GM12865 (cell line): ENCODE results near the gene F11.
"Not testable (repeated sequence)": the region's sequence is repeated elsewhere in the genome, so short reads cannot be mapped to it uniquely, and the experiment has no call there.

Experiments
- DNase-seq: peaks from one replicate; pipeline ENCODE4 v3.0.0; 2010; ENCODE audit warnings: low read depth
- H3K4me3 ChIP-seq: 2 replicates; pipeline ENCODE4 v1.5.1; 2011; ENCODE audit warnings: mild to moderate bottlenecking, low read depth, low read length, control low read depth
- TF ChIP-seq, protein P1 (sequence below): IDR thresholded peaks from 2 replicates; pipeline ENCODE4 v1.5.1; 2011; ENCODE audit warnings: low read length, control low read depth, low read depth, inconsistent platforms; ENCODE audit not compliant: insufficient read depth; ENCODE audit errors: missing control alignments

The F11 gene

DNA sequence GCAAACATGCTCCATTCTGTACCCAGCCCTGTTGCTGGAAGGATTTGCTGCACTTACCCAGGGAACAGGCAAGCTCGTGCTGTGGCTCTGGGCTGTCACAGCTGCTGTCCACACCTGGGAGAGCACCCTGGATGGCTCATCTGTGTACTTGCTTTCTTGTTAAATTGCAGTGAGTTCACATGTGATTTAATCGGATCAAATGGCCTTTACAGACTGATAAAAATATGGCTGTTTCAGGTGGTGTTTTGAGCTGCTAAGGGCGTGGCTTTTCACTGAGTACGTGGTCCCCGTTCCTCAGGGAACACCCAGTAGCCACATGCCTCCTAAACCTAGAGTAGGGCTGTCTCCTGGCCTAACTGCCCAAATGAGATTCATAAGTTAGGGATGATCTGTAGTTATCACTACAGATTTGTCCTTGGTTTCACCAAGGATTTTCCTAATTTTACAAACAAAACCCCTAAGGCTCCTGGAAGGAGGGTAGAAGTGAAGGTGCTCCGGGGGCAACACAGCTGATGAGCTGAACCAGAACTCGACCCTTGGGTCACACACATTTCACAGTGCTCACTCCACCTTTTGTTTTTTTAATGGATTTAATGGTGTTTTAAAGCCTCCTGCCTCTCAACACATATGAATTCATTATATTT lies 25.0 kb upstream of the F11 start:
- H3K4me3 ChIP-seq: no peak overlapping the region
- TF ChIP-seq, protein P1, sequence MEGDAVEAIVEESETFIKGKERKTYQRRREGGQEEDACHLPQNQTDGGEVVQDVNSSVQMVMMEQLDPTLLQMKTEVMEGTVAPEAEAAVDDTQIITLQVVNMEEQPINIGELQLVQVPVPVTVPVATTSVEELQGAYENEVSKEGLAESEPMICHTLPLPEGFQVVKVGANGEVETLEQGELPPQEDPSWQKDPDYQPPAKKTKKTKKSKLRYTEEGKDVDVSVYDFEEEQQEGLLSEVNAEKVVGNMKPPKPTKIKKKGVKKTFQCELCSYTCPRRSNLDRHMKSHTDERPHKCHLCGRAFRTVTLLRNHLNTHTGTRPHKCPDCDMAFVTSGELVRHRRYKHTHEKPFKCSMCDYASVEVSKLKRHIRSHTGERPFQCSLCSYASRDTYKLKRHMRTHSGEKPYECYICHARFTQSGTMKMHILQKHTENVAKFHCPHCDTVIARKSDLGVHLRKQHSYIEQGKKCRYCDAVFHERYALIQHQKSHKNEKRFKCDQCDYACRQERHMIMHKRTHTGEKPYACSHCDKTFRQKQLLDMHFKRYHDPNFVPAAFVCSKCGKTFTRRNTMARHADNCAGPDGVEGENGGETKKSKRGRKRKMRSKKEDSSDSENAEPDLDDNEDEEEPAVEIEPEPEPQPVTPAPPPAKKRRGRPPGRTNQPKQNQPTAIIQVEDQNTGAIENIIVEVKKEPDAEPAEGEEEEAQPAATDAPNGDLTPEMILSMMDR: no peak
- DNase-seq: no peak

- no peak overlapping the region for H3K4me3 ChIP-seq
- no peak for DNase-seq
- TF ChIP-seq, protein P1: no peak
Measured at GRCh38 chr4:186241616-186242015, 24.4 kb upstream of the F11 start.

GRCh38 chr4:186242031-186242430 lies 24.0 kb upstream of the F11 start:
- not testable (repeated sequence) for H3K4me3 ChIP-seq, DNase-seq

- TF ChIP-seq, protein P1: no peak
- H3K4me3 ChIP-seq: no peak overlapping the region
- DNase-seq: no peak
Measured at GRCh38 chr4:186243331-186243730, 22.7 kb upstream of the F11 start.

GRCh38 chr4:186244835-186245234 lies 21.2 kb upstream of the F11 start:
- no peak for DNase-seq
- TF ChIP-seq, protein P1: no peak
- H3K4me3 ChIP-seq: no peak overlapping the region

GRCh38 chr4:186247062-186247752 lies 18.8 kb upstream of the F11 start:
- H3K4me3 ChIP-seq, DNase-seq: not testable (repeated sequence)

DNA sequence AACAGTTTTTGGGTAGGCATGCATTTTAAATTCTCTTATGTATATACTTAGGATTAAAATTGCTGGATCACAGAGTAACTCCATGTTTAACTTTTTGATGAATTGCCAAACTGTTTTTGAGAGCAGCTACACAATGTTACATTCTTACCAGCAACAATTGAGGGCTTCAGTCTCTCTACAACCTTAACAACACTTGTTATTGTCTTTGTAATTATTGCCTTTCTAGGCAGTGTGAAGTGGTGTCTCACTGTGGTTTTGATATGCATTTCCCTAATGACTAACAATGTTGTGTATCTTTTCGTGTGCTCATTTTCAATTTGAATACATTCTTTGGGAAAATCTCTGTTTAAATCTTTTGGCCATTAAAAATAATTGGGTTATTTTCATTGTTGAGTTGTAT lies 17.3 kb upstream of the F11 start:
- no peak overlapping the region for H3K4me3 ChIP-seq
- DNase-seq: no peak
- TF ChIP-seq, protein P1: no peak
